Gastrocnemius medialis (tissue), 4 donors: ENCODE data around the gene FNDC3B. TPM values are rescaled to one million over a fixed set of nuclear protein-coding genes. Genes with fewer than 3 reads are reported as not detected.
"Not testable (repeated sequence)": the region's sequence is repeated elsewhere in the genome, so short reads cannot be mapped to it uniquely, and the experiment has no call there.

Source experiments
- ATAC-seq, 2 donors: fragments of 150-250 bp; one replicate each; pipeline ENCODE4 v1.9.1; 2016
- DNase-seq, 2 donors: peaks; one replicate each; pipeline ENCODE4 v3.0.0-alpha.2; 2019
- H3K27ac ChIP-seq, 4 donors: fragments of 200-600 bp; sonication (generic); 1 replicate in 1 of 4; 2 replicates in 3 of 4; pipeline ENCODE4 v1.5.1; 2016 to 2018; ENCODE audit warnings: mild to moderate bottlenecking in 2 of 4, moderate library complexity in 1 of 4
- H3K27me3 ChIP-seq, 3 donors: fragments of 200-600 bp; sonication (generic) in 2 of 3; 1 replicate in 1 of 3; 2 replicates in 2 of 3; pipeline versions ENCODE4 v1.5.1 to v1.6.0; 2016 to 2019; ENCODE audit warnings: mild to moderate bottlenecking in 1 of 3, moderate library complexity in 1 of 3
- H3K36me3 ChIP-seq, 2 donors: fragments of 200-600 bp; sonication (generic) in 1 of 2; one replicate each; pipeline ENCODE4 v1.5.1; 2017 to 2018
- H3K4me1 ChIP-seq, 2 donors: fragments of 200-600 bp; sonication (generic) in 1 of 2; one replicate each; pipeline ENCODE4 v1.5.1; 2016 to 2017; ENCODE audit warnings: mild to moderate bottlenecking in 2 of 2
- H3K4me3 ChIP-seq, 4 donors: fragments of 200-600 bp; sonication (generic) in 3 of 4; 1 replicate in 1 of 4; 2 replicates in 3 of 4; pipeline ENCODE4 v1.5.1; 2016 to 2019; ENCODE audit warnings: mild to moderate bottlenecking in 2 of 4
- H3K9me3 ChIP-seq, 3 donors: fragments of 200-600 bp; sonication (generic) in 2 of 3; 1 replicate in 1 of 3; 2 replicates in 2 of 3; pipeline ENCODE4 v1.5.1; 2016 to 2019
- CTCF ChIP-seq, 5 experiments: fragments of 450-650 bp in 3 of 5; fragments of 200-600 bp in 2 of 5; sonication (generic) in 2 of 5; IDR thresholded peaks in 4 of 5; conservative IDR thresholded peaks in 1 of 5; 1 replicate in 4 of 5; 2 replicates in 1 of 5; pipeline ENCODE4 v1.5.1; 2016 to 2019; ENCODE audit warnings: antibody characterized with exemption in 5 of 5, mild to moderate bottlenecking in 3 of 5, moderate library complexity in 3 of 5
- POLR2A ChIP-seq, 2 donors: fragments of 450-650 bp; IDR thresholded peaks; one replicate each; pipeline ENCODE4 v1.6.1; 2017; ENCODE audit warnings: antibody characterized with exemption in 2 of 2, mild to moderate bottlenecking in 2 of 2, moderate library complexity in 2 of 2
- in situ Hi-C, 4 donors: fragments of 200-750 bp; cut with MboI; loops; one replicate each; pipeline versions ENCODE4 v1.15.0 to v1.8.0; 2017; ENCODE audit warnings: low sequenced_read_pairs in 4 of 4
- intact Hi-C: fragments of 100-400 bp; cut with DNase I; formaldehyde crosslinking; loops from one replicate; pipeline ENCODE4 v1.15.1; 2023; ENCODE audit warnings: low total_unique reads
- total RNA-seq, 4 donors: library from RNA; depleted of rRNA; stranded (reverse); fragments of >200 nt; gene quantifications; one replicate each; pipeline versions ENCODE4 v1.1.0 to v1.2.3, GENCODE V29; 2016

Gene FNDC3B
- total RNA-seq, 4 donors from 2014 or later = 42.5 to 110 (median 74.2) TPM

- no peaks in the 10 kb centered on the region for H3K27me3 ChIP-seq
- TF ChIP-seq POLR2A (IDR thresholded peaks at IDR 0.05) (no peak), CTCF (IDR thresholded peaks at IDR 0.05 in 4 of 5, conservative IDR thresholded peaks at IDR 0.05 in 1 of 5) (no peak)
- intact Hi-C loops = no loop called here
- no peaks in the 10 kb centered on the region for H3K9me3 ChIP-seq
- DNase-seq = no peak
- in situ Hi-C loops = no loop called here
- H3K27ac ChIP-seq = peak overlapping the region in 3 of 4 donors; percentile 1 to 24 (median 21)
- no peak overlapping the region for H3K4me3 ChIP-seq
- peak; percentile 55 to 57 for ATAC-seq
- H3K4me1 ChIP-seq = peaks cover 46 to 61% of the 10 kb centered on the region in 2 donors
- no peaks in the 10 kb centered on the region for H3K36me3 ChIP-seq
Observed at GRCh38 chr3:172087602-172088580, 48.5 kb downstream of the FNDC3B start.

- H3K4me3 ChIP-seq = no peak overlapping the region
- DNase-seq (no peak), ATAC-seq (peak in 1 of 2 donors; percentile 36)
- H3K9me3 ChIP-seq = no peaks in the 10 kb centered on the region
- in situ Hi-C loops (no loop called here), intact Hi-C loops (no loop called here)
- peak overlapping the region; percentile 3 to 27 (median 20) for H3K27ac ChIP-seq
- H3K27me3 ChIP-seq = no peaks in the 10 kb centered on the region
- H3K4me1 ChIP-seq = peaks cover 41 to 56% of the 10 kb centered on the region in 2 donors
- no peak for TF ChIP-seq CTCF (IDR thresholded peaks at IDR 0.05 in 4 of 5, conservative IDR thresholded peaks at IDR 0.05 in 1 of 5)
- no peaks in the 10 kb centered on the region for H3K36me3 ChIP-seq
Observed at GRCh38 chr3:172089250-172089649, 49.9 kb downstream of the FNDC3B start.

GRCh38 chr3:172090035-172090434 lies 50.7 kb downstream of the FNDC3B start:
- DNase-seq (no peak), ATAC-seq (no peak)
- H3K9me3 ChIP-seq = no peaks in the 10 kb centered on the region
- H3K27ac ChIP-seq = no peak overlapping the region
- H3K4me3 ChIP-seq = no peak overlapping the region
- in situ Hi-C loops (no loop called here), intact Hi-C loops (no loop called here)
- peaks cover 44 to 56% of the 10 kb centered on the region in 2 donors for H3K4me1 ChIP-seq
- TF ChIP-seq CTCF (IDR thresholded peaks at IDR 0.05 in 4 of 5, conservative IDR thresholded peaks at IDR 0.05 in 1 of 5) (no peak), POLR2A (IDR thresholded peaks at IDR 0.05) (no peak)
- H3K36me3 ChIP-seq = no peaks in the 10 kb centered on the region
- no peaks in the 10 kb centered on the region for H3K27me3 ChIP-seq

GRCh38 chr3:172092658-172093057 lies 53.3 kb downstream of the FNDC3B start:
- H3K4me1 ChIP-seq = peaks cover 56 to 59% of the 10 kb centered on the region in 2 donors
- no peak for ATAC-seq
- TF ChIP-seq POLR2A (IDR thresholded peaks at IDR 0.05) = no peak
- TF ChIP-seq CTCF (IDR thresholded peaks at IDR 0.05 in 4 of 5, conservative IDR thresholded peaks at IDR 0.05 in 1 of 5) = no peak
- no peak overlapping the region for H3K27ac ChIP-seq
- intact Hi-C loops = no loop called here
- H3K36me3 ChIP-seq = no peaks in the 10 kb centered on the region
- in situ Hi-C loops = no loop called here
- DNase-seq = no peak
- H3K4me3 ChIP-seq = no peak overlapping the region
- H3K27me3 ChIP-seq = no peaks in the 10 kb centered on the region
- no peaks in the 10 kb centered on the region for H3K9me3 ChIP-seq

- H3K4me3 ChIP-seq, H3K36me3 ChIP-seq, H3K27me3 ChIP-seq, DNase-seq, H3K9me3 ChIP-seq, ATAC-seq, in situ Hi-C loops, intact Hi-C loops: not testable (repeated sequence)
- H3K4me1 ChIP-seq = peaks cover 56 to 59% of the 10 kb centered on the region in 2 donors
- peak overlapping the region in 3 of 4 donors; percentile 19 to 72 (median 64) for H3K27ac ChIP-seq
Observed at GRCh38 chr3:172093581-172094443, 54.4 kb downstream of the FNDC3B start.
